Left ventricle myocardium inferior (tissue), 1 donor: ENCODE measurements around the gene NBL1. TPM values are rescaled to one million over a fixed set of nuclear protein-coding genes. Genes with fewer than 3 reads are reported as not detected.

Experiments
- DNase-seq: peaks from one replicate; pipeline ENCODE4 v3.0.0-alpha.2; 2020
- H3K27ac ChIP-seq: fragments of 200-600 bp; replicated peaks from 2 replicates; pipeline ENCODE4 v1.8.0; 2021
- H3K27me3 ChIP-seq: fragments of 200-600 bp; 2 replicates; pipeline ENCODE4 v1.8.0; 2021; ENCODE audit warnings: low read depth
- H3K36me3 ChIP-seq: fragments of 200-600 bp; 2 replicates; pipeline ENCODE4 v1.8.0; 2021
- H3K4me1 ChIP-seq: fragments of 200-600 bp; 2 replicates; pipeline ENCODE4 v1.8.0; 2021
- H3K4me3 ChIP-seq: fragments of 200-600 bp; 2 replicates; pipeline ENCODE4 v1.8.0; 2021; ENCODE audit warnings: mild to moderate bottlenecking, moderate library complexity
- H3K9me3 ChIP-seq: fragments of 200-600 bp; replicated peaks from 2 replicates; pipeline ENCODE4 v1.8.0; 2021
- intact Hi-C: fragments of 100-400 bp; cut with micrococcal nuclease; formaldehyde crosslinking; loops from one replicate; pipeline ENCODE4 v1.11.0; 2022
- total RNA-seq: library from RNA; stranded (reverse); fragmentation: NEBNext Ultra II Directional; extraction: Animal tissue kit (Norgen Biotek cat#: 25700); gene quantifications from one replicate; pipeline ENCODE4 v1.2.1, GENCODE V29; 2021
- TF ChIP-seq, protein P1 (sequence below): fragments of 200-600 bp; IDR thresholded peaks from 2 replicates; pipeline ENCODE4 v1.8.0; 2021; ENCODE audit warnings: antibody characterized with exemption, mild to moderate bottlenecking, borderline replicate concordance
- donor health status: DM: no; HTN: yes; CAD: no; lungs with severe emphysema.

The NBL1 gene
- total RNA-seq, 1 donor from 2014 or later = 30.0 TPM

GRCh38 chr1:19599810-19600209 lies 44.3 kb upstream of the NBL1 start:
- TF ChIP-seq, protein P1, sequence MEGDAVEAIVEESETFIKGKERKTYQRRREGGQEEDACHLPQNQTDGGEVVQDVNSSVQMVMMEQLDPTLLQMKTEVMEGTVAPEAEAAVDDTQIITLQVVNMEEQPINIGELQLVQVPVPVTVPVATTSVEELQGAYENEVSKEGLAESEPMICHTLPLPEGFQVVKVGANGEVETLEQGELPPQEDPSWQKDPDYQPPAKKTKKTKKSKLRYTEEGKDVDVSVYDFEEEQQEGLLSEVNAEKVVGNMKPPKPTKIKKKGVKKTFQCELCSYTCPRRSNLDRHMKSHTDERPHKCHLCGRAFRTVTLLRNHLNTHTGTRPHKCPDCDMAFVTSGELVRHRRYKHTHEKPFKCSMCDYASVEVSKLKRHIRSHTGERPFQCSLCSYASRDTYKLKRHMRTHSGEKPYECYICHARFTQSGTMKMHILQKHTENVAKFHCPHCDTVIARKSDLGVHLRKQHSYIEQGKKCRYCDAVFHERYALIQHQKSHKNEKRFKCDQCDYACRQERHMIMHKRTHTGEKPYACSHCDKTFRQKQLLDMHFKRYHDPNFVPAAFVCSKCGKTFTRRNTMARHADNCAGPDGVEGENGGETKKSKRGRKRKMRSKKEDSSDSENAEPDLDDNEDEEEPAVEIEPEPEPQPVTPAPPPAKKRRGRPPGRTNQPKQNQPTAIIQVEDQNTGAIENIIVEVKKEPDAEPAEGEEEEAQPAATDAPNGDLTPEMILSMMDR = no peak
- no peak overlapping the region for H3K4me3 ChIP-seq
- DNase-seq = no peak
- H3K4me1 ChIP-seq = peaks cover 90% of the 10 kb centered on the region
- H3K36me3 ChIP-seq = peaks cover 9% of the 10 kb centered on the region
- intact Hi-C loops = no loop called here
- no peaks in the 10 kb centered on the region for H3K9me3 ChIP-seq
- no peak overlapping the region for H3K27ac ChIP-seq
- H3K27me3 ChIP-seq = no peaks in the 10 kb centered on the region

DNA sequence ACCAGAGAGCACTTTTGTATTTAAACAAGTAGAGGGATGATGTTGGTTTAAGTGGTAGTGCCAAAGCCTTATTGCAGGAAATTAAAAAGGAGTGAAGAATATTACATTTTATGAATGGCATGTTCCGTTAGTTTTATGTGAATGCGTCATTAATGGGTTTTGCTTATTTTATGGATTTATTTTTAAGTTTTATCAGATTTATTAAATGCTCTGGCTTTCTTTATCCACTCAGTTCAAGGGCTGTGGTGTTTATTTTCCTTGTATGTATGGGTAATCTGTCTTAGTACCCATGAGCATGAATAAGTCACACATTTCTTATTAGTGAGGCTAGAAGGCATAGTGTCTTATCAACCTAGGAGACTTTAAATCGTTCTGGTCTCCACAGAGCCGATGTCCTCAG lies 41.6 kb upstream of the NBL1 start:
- Histone ChIP-seq H3K27me3 (no peaks in the 10 kb centered on the region), H3K36me3 (peaks cover 9% of the 10 kb centered on the region), H3K27ac (no peak overlapping the region), H3K4me1 (peaks cover 100% of the 10 kb centered on the region), H3K9me3 (no peaks in the 10 kb centered on the region), H3K4me3 (no peak overlapping the region)
- intact Hi-C loops = no loop called here
- no peak for DNase-seq
- TF ChIP-seq, protein P1 = no peak

DNA sequence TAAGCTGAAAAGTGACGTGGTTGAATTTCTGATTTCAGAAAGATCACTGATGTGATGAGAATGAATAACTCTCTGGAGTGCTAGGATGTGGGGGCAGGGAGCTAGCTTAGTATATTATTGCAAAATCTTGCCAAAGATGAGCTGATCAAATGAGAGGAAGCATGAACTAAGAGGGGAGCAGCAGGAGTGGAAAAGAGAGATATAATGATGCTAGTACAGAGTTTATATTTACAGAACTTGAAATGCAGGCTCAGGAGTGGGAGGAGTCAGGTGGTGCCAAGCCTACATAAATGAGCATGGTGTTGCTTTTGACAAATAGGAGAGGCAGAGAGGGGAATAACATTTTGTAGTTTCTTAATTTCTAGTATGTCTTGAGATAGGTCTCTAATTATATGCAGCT lies 38.1 kb upstream of the NBL1 start:
- Histone ChIP-seq H3K4me1 (peaks cover 95% of the 10 kb centered on the region), H3K27me3 (no peaks in the 10 kb centered on the region), H3K36me3 (peaks cover 9% of the 10 kb centered on the region), H3K27ac (peak overlapping the region; percentile 37), H3K4me3 (no peak overlapping the region), H3K9me3 (no peaks in the 10 kb centered on the region)
- TF ChIP-seq, protein P1 = no peak
- intact Hi-C loops = no loop called here
- no peak for DNase-seq

DNA sequence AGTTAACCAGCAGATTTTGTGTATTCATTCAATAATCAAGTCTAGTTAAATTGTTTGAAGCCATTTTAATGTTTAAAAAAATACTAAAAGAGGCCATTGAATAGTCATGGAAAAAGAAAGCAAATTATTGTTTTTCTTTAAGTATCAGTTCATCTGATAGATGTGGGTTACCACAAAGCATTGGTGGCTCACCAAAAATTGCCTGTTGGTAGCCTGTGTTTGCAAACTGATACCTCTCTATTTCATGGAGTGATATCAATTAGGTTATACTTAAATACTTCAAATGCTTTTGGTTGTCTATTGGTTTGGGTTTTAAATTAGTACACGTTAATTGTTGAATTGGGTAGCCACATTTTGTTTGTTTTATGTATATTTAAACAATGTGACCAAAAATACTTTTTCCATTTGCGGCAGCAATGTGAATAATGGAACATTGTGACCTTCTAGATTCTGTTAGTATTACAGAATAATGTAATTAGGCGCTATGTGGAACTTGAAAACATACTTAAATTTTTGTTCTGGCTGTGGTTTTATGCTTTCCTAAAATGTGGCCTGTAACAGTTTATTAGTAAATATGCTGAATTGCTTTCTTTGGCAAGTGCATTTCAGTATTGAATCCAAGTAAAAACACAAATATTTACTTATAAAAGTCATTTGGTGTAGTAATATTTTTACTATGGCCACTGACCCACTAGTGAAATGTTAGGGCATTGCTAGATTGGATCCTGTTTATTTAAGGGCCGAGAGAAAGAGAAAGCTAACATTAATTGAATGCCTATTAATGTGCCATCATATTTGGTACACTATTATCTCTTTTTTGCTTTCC lies 37.1 kb upstream of the NBL1 start:
- Histone ChIP-seq H3K27me3 (no peaks in the 10 kb centered on the region), H3K9me3 (no peaks in the 10 kb centered on the region), H3K36me3 (peaks cover 4% of the 10 kb centered on the region), H3K4me3 (no peak overlapping the region), H3K4me1 (peaks cover 86% of the 10 kb centered on the region), H3K27ac (peak overlapping the region; percentile 37)
- no peak for DNase-seq
- TF ChIP-seq, protein P1 = no peak
- intact Hi-C loops = no loop called here

GRCh38 chr1:19608232-19608631 lies 35.9 kb upstream of the NBL1 start:
- Histone ChIP-seq H3K4me3 (no peak overlapping the region), H3K36me3 (no peaks in the 10 kb centered on the region), H3K27me3 (no peaks in the 10 kb centered on the region), H3K4me1 (peaks cover 86% of the 10 kb centered on the region), H3K9me3 (no peaks in the 10 kb centered on the region), H3K27ac (peak overlapping the region; percentile 14)
- no peak for DNase-seq
- TF ChIP-seq, protein P1 = no peak
- intact Hi-C loops = no loop called here
